Measurements from ENCODE around the gene ZC3H18. TPM values are rescaled to one million over a fixed set of nuclear protein-coding genes. Genes with fewer than 3 reads are reported as not detected.

ZC3H18 gene
- total and polyA plus RNA-seq, 10 of the 15 experiments (the other 5 are each of a cell fraction or from before 2014, with no cell fraction given), result 1.0 to 58.3 (median 22.4) TPM

DNA sequence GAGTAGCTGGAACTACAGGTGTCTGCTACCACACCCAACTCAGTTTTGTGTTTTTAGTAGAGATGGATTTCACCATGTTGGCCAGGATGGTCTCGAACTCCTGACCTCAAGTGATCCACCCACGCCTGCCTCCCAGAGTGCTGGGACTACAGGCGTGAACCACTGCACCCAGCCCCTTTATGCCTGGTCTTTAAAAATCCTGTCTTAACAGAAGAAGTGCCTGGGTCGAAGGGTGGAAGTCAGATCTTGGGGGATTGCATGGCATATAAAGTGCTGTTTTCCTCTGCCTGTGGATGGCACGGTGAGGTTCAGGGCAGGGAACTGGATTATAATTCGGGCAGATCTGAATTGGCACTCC is 30.3 kb downstream of the ZC3H18 start:
- POLR2A ChIA-PET, result no interaction called here
- H3K9me3 ChIP-seq (replicated peaks; ENCODE audit: control insufficient read depth, insufficient read depth, low read length), result no peaks in the 10 kb centered on the region
- in situ Hi-C loops (cut with MboI), result no loop called here
- intact Hi-C loops (cut with micrococcal nuclease; ENCODE audit: unreplicated experiment), result no loop called here
- SMC1A ChIA-PET (ENCODE audit: uncharacterized antibody, unreplicated experiment), result no interaction called here
- ATAC-seq, result no peak
- 96% methylated on average over 6 of the region's 6 CpGs for WGBS (ENCODE audit: insufficient coverage, insufficient replicate concordance, low lambda C conversion rate, missing lambda C conversion rate)
- peaks cover 2% of the 10 kb centered on the region; the same call in 1 of the 2 replicates for H3K79me2 ChIP-seq (ENCODE audit: control insufficient read depth, insufficient read depth, low read length)
- no peaks in the 10 kb centered on the region for H4K20me1 ChIP-seq (ENCODE audit: control insufficient read depth, insufficient read depth)
- TF ChIP-seq MXI1 (IDR thresholded peaks at IDR 0.05; ENCODE audit: low read depth, low read length) (no peak), BCL11A (IDR thresholded peaks at IDR 0.05; ENCODE audit: low read depth, low read length) (no peak), LARP7 (IDR thresholded peaks at IDR 0.05) (no peak), SPI1 (IDR thresholded peaks at IDR 0.05; ENCODE audit: borderline replicate concordance, insufficient read depth, low read depth, low read length) (no peak), RUNX3 (IDR thresholded peaks at IDR 0.05; ENCODE audit: low read length) (no peak), POLR2A (IDR thresholded peaks at IDR 0.05; ENCODE audit: low read depth, low read length) (no peak), DPF2 (IDR thresholded peaks at IDR 0.05) (no peak), WRNIP1 (IDR thresholded peaks at IDR 0.05; ENCODE audit: borderline replicate concordance, low read depth, low read length) (no peak), RCOR1 (conservative IDR thresholded peaks at IDR 0.05; ENCODE audit: low read depth, low read length) (no peak), JUND (IDR thresholded peaks at IDR 0.05; ENCODE audit: low read depth, low read length) (no peak), ZNF622 (IDR thresholded peaks at IDR 0.05) (no peak)
- TF ChIP-seq, protein P1, sequence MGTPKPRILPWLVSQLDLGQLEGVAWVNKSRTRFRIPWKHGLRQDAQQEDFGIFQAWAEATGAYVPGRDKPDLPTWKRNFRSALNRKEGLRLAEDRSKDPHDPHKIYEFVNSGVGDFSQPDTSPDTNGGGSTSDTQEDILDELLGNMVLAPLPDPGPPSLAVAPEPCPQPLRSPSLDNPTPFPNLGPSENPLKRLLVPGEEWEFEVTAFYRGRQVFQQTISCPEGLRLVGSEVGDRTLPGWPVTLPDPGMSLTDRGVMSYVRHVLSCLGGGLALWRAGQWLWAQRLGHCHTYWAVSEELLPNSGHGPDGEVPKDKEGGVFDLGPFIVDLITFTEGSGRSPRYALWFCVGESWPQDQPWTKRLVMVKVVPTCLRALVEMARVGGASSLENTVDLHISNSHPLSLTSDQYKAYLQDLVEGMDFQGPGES (IDR thresholded peaks at IDR 0.05), result no peak
- peaks cover 23 to 35% of the 10 kb centered on the region in 2 experiments for H3K36me3 ChIP-seq (ENCODE audit: control insufficient read depth in 2 of 2, insufficient read depth in 2 of 2, low read length in 1 of 2)
- H3K9ac ChIP-seq (ENCODE audit: control insufficient read depth, insufficient read depth, low read length), result no peak overlapping the region
- no peak overlapping the region for H3K27ac ChIP-seq (ENCODE audit: control insufficient read depth, insufficient read depth)
- H3K4me3 ChIP-seq, result no peak overlapping the region
- no peak for FAIRE-seq
- H3K4me2 ChIP-seq (ENCODE audit: control insufficient read depth, insufficient read depth), result no peak overlapping the region
- H2AFZ ChIP-seq (ENCODE audit: control insufficient read depth, low read depth, low read length), result no peak overlapping the region
- RAD21 ChIA-PET (ENCODE audit: unreplicated experiment), result no interaction called here
- H3K27me3 ChIP-seq (replicated peaks in 1 of 2; ENCODE audit: control insufficient read depth in 2 of 2, insufficient read depth in 2 of 2, low read length in 1 of 2), result no peaks in the 10 kb centered on the region
- no TSS peak for BruUV-seq (replicated peaks)
- CTCF ChIA-PET, result no interaction called here
- no peak for DNase-seq (ENCODE audit: low read depth, low spot score)
- H3K4me1 ChIP-seq (ENCODE audit: control insufficient read depth, insufficient read depth, low read length), result no peaks in the 10 kb centered on the region; the same call in 1 of the 2 replicates

Measured in GM12878 (cell line).